WERI-Rb-1 (cell line): ENCODE results near the gene GRK4.

Experiments
- DNase-seq: peaks from one replicate; pipeline ENCODE4 v3.0.0-alpha.2; 2020
- H3K27ac ChIP-seq: fragments of 250-450 bp; sonication (Bioruptor Pico); 2 replicates; pipeline ENCODE4 v1.5.1; 2020; ENCODE audit warnings: mild to moderate bottlenecking, moderate library complexity
- H3K27me3 ChIP-seq: fragments of 250-450 bp; sonication (Bioruptor Pico); 2 replicates; pipeline ENCODE4 v1.5.1; 2021; ENCODE audit warnings: mild to moderate bottlenecking, low read depth, moderate library complexity; ENCODE audit not compliant: insufficient read depth, severe bottlenecking
- H3K36me3 ChIP-seq: fragments of 250-450 bp; sonication (Bioruptor Pico); 2 replicates; pipeline ENCODE4 v1.5.1; 2020; ENCODE audit warnings: mild to moderate bottlenecking, moderate library complexity
- H3K4me3 ChIP-seq: 2 replicates; pipeline ENCODE4 v1.5.1; 2011; ENCODE audit warnings: low read depth, mild to moderate bottlenecking, control low read depth, low read length
- H3K9me3 ChIP-seq: fragments of 250-450 bp; sonication (Bioruptor Pico); 2 replicates; pipeline ENCODE4 v1.5.1; 2021; ENCODE audit warnings: mild to moderate bottlenecking, moderate library complexity; ENCODE audit not compliant: severe bottlenecking
- TF ChIP-seq, protein P1 (sequence below): IDR thresholded peaks from 2 replicates; pipeline ENCODE4 v1.5.1; 2011; ENCODE audit warnings: low read depth, mild to moderate bottlenecking, control low read depth, inconsistent platforms, low read length

GRK4 gene

GRCh38 chr4:3035249-3035648, 71.9 kb downstream of the GRK4 start:
- TF ChIP-seq, protein P1, sequence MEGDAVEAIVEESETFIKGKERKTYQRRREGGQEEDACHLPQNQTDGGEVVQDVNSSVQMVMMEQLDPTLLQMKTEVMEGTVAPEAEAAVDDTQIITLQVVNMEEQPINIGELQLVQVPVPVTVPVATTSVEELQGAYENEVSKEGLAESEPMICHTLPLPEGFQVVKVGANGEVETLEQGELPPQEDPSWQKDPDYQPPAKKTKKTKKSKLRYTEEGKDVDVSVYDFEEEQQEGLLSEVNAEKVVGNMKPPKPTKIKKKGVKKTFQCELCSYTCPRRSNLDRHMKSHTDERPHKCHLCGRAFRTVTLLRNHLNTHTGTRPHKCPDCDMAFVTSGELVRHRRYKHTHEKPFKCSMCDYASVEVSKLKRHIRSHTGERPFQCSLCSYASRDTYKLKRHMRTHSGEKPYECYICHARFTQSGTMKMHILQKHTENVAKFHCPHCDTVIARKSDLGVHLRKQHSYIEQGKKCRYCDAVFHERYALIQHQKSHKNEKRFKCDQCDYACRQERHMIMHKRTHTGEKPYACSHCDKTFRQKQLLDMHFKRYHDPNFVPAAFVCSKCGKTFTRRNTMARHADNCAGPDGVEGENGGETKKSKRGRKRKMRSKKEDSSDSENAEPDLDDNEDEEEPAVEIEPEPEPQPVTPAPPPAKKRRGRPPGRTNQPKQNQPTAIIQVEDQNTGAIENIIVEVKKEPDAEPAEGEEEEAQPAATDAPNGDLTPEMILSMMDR, result no peak
- H3K9me3 ChIP-seq, result no peaks in the 10 kb centered on the region
- no peaks in the 10 kb centered on the region for H3K36me3 ChIP-seq
- no peak for DNase-seq
- H3K27ac ChIP-seq, result no peak overlapping the region
- H3K4me3 ChIP-seq, result no peak overlapping the region
- H3K27me3 ChIP-seq, result no peaks in the 10 kb centered on the region

- Histone ChIP-seq H3K27me3 (no peaks in the 10 kb centered on the region), H3K36me3 (no peaks in the 10 kb centered on the region), H3K27ac (no peak overlapping the region), H3K9me3 (no peaks in the 10 kb centered on the region), H3K4me3 (no peak overlapping the region)
- TF ChIP-seq, protein P1, result no peak
- no peak for DNase-seq
These were observed 72.3 kb downstream of the GRK4 start for GRCh38 chr4:3035674-3036073.

DNA sequence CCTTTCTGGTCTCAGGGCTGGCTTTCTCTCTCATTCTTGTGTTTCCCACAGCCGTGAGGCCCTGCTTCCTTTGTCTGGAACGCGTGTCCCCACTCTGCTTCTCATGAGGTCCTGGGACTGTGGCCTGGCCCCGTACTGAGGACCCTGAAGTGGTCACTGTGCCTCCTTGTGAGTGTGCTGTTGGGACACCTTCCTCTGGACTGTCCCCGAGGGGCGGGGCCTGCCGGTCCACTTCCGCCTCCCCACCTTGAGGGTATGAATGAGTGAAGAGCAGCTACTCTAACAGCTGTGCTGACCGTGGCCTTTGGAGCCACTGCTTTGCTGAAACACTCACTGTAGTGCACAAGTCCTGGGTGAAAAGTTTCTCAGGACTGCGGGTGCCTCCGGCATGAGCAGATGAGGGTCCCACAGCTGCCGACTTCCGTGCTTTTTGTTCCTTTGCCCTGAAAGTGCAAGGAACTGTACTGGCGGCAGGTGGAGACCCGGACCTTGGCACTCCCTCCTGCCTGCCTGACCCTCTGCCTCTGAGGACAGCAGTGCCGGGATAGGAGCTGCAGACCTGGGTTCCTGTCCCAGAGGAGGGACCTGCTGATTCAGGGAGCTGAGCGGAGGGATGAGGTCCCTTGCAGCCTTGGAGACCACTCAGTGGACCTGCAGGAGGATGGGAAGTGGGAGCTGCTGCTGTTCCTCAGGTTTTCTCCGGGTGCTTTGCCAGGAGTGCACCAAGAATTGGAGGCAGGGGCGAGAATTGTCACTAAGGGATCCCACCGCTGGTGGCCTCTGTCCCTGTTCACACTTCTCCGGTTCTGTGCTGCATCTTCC, 73.0 kb downstream of the GRK4 start:
- Histone ChIP-seq H3K27me3 (no peaks in the 10 kb centered on the region), H3K27ac (no peak overlapping the region), H3K9me3 (no peaks in the 10 kb centered on the region), H3K4me3 (no peak overlapping the region), H3K36me3 (no peaks in the 10 kb centered on the region)
- peak; percentile 25 for DNase-seq
- TF ChIP-seq, protein P1, result no peak

DNA sequence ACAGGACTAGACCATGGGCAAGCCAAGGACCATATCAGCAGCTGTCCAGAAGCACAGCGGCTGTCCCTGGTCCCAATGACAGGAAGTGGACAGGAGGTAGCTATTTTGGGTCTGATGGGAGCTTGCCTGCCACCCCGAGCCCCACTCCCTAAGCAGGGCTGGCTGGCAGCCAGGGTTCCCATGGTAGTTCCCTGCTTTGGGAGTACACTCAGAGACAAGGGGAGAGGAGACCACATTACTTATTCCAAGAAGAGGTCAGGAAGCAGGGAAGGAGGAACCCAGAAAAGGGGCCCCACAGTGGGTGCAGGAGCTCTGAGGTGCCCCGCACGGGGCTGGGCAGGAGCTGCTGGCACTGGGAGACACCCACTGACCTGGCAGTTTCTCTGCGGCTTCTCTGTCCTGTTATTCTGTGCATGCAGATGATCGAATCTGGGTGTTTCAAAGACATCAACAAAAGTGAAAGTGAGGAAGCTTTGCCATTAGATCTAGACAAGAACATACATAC, 74.6 kb downstream of the GRK4 start:
- TF ChIP-seq, protein P1, result no peak
- H3K27ac ChIP-seq, result no peak overlapping the region
- H3K27me3 ChIP-seq, result no peaks in the 10 kb centered on the region
- no peaks in the 10 kb centered on the region for H3K9me3 ChIP-seq
- no peak overlapping the region for H3K4me3 ChIP-seq
- DNase-seq, result no peak
- H3K36me3 ChIP-seq, result no peaks in the 10 kb centered on the region

GRCh38 chr4:3039706-3040366, 76.5 kb downstream of the GRK4 start:
- TF ChIP-seq, protein P1, result no peak
- no peaks in the 10 kb centered on the region for H3K36me3 ChIP-seq
- H3K27ac ChIP-seq, result no peak overlapping the region
- H3K4me3 ChIP-seq, result no peak overlapping the region
- DNase-seq, result no peak
- no peaks in the 10 kb centered on the region for H3K27me3 ChIP-seq
- no peaks in the 10 kb centered on the region for H3K9me3 ChIP-seq
